ENCODE data around the gene CHD3. TPM values are rescaled to one million over a fixed set of nuclear protein-coding genes. Genes with fewer than 3 reads are reported as not detected.

The CHD3 gene
- total RNA-seq, 1 donor from 2014 or later, result 119 TPM

- TF ChIP-seq CTCF (IDR thresholded peaks at IDR 0.05; ENCODE audit: unreplicated experiment), result no peak
- no peak for DNase-seq (ENCODE audit: low spot score, unreplicated experiment)
- Mint-ChIP-seq H3K27me3 (no peaks in the 10 kb centered on the region), H3K4me1 (ENCODE audit: low read depth) (no peaks in the 10 kb centered on the region), H3K27ac (no peak overlapping the region), H3K4me3 (ENCODE audit: low read depth) (no peak overlapping the region), H3K9me3 (ENCODE audit: low read depth) (no peaks in the 10 kb centered on the region), H3K36me3 (ENCODE audit: insufficient read depth) (peaks cover 29% of the 10 kb centered on the region)
Measured at GRCh38 chr17:7944326-7944725, 55.7 kb downstream of the CHD3 start.

DNA sequence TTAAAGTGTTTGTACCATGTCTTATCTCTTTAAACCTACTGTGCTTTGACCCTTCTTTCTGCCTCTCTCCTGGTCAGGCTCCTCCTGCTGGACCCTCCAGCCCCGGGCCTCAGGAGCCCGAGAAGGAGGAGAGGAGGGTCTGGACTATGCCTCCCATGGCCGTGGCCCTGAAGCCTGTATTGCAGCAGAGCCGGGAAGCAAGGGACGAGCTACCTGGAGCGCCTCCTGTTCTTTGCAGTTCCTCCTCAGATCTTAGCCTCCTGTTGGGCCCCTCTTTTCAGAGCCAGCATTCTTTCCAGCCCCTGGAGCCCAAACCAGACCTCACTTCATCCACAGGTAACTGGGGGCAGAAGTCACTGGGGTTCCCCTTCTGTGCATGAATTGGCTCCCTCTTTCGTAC lies 57.1 kb downstream of the CHD3 start:
- H3K4me1 Mint-ChIP-seq (ENCODE audit: low read depth), result no peaks in the 10 kb centered on the region
- no peak for DNase-seq (ENCODE audit: low spot score, unreplicated experiment)
- TF ChIP-seq CTCF (IDR thresholded peaks at IDR 0.05; ENCODE audit: unreplicated experiment), result no peak
- H3K4me3 Mint-ChIP-seq (ENCODE audit: low read depth), result no peak overlapping the region
- H3K9me3 Mint-ChIP-seq (ENCODE audit: low read depth), result no peaks in the 10 kb centered on the region
- no peaks in the 10 kb centered on the region for H3K27me3 Mint-ChIP-seq
- H3K36me3 Mint-ChIP-seq (ENCODE audit: insufficient read depth), result peaks cover 29% of the 10 kb centered on the region
- H3K27ac Mint-ChIP-seq, result no peak overlapping the region

- no peak overlapping the region for H3K4me3 Mint-ChIP-seq (ENCODE audit: low read depth)
- H3K36me3 Mint-ChIP-seq (ENCODE audit: insufficient read depth), result peaks cover 28% of the 10 kb centered on the region
- no peaks in the 10 kb centered on the region for H3K27me3 Mint-ChIP-seq
- H3K27ac Mint-ChIP-seq, result no peak overlapping the region
- no peaks in the 10 kb centered on the region for H3K4me1 Mint-ChIP-seq (ENCODE audit: low read depth)
- no peak for DNase-seq (ENCODE audit: low spot score, unreplicated experiment)
- TF ChIP-seq CTCF (IDR thresholded peaks at IDR 0.05; ENCODE audit: unreplicated experiment), result no peak
- no peaks in the 10 kb centered on the region for H3K9me3 Mint-ChIP-seq (ENCODE audit: low read depth)
Measured at GRCh38 chr17:7946441-7946840, 57.9 kb downstream of the CHD3 start.

DNA sequence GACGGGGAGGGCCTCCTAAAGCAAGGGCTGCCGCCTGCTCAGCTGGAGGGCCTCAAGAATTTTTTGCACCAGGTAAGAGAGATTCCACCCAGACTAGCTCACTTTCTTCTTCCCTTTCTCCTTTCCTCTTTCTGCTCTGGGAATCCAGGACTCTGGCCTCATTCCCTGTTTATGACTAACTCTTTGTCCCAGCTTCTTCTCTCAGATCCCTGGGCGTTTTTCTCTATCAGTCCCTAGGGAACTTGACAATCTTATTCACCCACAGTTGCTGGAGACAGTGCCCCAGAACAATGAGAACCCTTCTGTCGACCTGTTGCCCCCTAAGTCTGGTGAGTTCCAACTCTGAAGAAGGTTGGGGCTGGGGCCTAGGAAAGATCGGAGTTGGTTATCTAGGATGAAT lies 59.1 kb downstream of the CHD3 start:
- DNase-seq (ENCODE audit: low spot score, unreplicated experiment), result no peak
- Mint-ChIP-seq H3K36me3 (ENCODE audit: insufficient read depth) (peaks cover 28% of the 10 kb centered on the region), H3K4me3 (ENCODE audit: low read depth) (no peak overlapping the region), H3K9me3 (ENCODE audit: low read depth) (no peaks in the 10 kb centered on the region), H3K27me3 (no peaks in the 10 kb centered on the region), H3K4me1 (ENCODE audit: low read depth) (no peaks in the 10 kb centered on the region), H3K27ac (no peak overlapping the region)
- no peak for TF ChIP-seq CTCF (IDR thresholded peaks at IDR 0.05; ENCODE audit: unreplicated experiment)

DNA sequence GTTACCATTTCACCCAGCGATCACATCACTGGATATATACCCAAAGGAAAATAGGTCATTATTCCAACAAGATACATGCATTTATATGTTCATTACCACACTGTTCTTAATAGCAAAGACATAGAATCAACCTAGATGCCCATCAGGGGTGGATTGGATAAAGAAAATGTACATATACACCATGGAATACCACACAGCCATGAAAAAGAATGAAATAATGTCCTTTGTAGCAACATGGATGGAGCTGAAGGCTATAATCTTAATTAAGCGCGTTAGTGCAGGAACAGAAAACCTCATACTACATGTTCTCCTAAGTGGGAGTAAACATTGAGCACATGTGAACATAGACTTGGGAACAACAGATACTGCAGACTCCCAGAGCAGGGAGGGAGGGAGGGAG lies 62.0 kb downstream of the CHD3 start:
- H3K4me1 Mint-ChIP-seq (ENCODE audit: low read depth), result no peaks in the 10 kb centered on the region
- no peak for DNase-seq (ENCODE audit: low spot score, unreplicated experiment)
- peaks cover 27% of the 10 kb centered on the region for H3K36me3 Mint-ChIP-seq (ENCODE audit: insufficient read depth)
- no peaks in the 10 kb centered on the region for H3K27me3 Mint-ChIP-seq
- H3K4me3 Mint-ChIP-seq (ENCODE audit: low read depth), result no peak overlapping the region
- no peaks in the 10 kb centered on the region for H3K9me3 Mint-ChIP-seq (ENCODE audit: low read depth)
- no peak overlapping the region for H3K27ac Mint-ChIP-seq
- TF ChIP-seq CTCF (IDR thresholded peaks at IDR 0.05; ENCODE audit: unreplicated experiment), result no peak
